GM21723 (cell line): Measurements from ENCODE around the gene POLL.

Source experiments
- ATAC-seq: cut with Tn5 transposase; IDR thresholded peaks from one replicate; pipeline ENCODE4 v1.9.1; 2021; ENCODE audit warnings: mild to moderate bottlenecking, moderate library complexity; ENCODE audit not compliant: unreplicated experiment

POLL gene

GRCh38 chr10:101561068-101561915 lies 26.8 kb downstream of the POLL start:
- no peak for ATAC-seq

- ATAC-seq = no peak
Observed at GRCh38 chr10:101560298-101561067, 27.6 kb downstream of the POLL start.

- no peak for ATAC-seq
Observed at GRCh38 chr10:101559596-101560297, 28.3 kb downstream of the POLL start.

DNA sequence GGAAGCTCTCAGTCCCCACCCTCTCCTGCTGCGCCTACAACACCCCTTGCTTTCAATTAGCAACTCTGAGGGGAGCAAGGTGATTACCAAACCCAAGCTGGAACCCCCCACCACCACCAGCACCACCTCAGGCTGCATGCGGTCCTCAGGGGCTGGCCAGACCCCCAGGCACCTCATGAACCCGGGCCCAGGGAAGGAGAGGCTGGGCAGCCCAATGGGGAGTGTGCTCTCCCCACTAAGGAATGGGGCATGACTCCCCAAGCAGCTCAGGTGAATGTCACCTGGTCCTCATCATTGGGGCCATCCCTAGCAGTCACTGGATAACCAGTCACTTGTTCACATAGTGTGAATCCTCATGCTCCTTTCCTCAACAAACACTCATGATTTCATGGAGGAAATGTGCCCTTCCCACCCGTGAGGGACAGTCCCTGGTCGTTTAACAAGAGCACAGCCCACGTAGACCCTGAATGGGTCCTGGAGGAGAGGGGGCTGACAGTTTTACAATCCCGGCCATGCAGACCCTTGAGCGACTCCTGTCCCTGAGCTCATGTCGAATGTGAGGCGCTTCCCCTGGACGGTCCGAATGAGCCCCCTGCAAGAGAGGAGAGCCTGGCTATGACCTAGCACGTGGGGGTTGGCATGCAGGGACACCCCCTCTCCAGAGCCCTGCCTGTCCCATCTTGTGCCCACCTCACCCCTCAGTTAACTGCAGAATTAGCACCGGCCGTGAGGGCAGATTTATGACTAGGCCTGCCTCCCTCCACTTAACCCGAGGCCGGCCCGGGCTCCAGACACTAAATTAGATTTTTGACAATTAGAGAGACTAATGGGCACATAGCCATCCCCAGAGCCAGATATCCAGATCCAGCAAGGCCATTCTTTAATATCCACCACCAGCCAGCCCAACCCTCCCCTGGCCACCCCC lies 29.1 kb downstream of the POLL start:
- no peak for ATAC-seq

- no peak for ATAC-seq
Observed at GRCh38 chr10:101558204-101558603, 29.9 kb downstream of the POLL start.

GRCh38 chr10:101557541-101557940 lies 30.5 kb downstream of the POLL start:
- no peak for ATAC-seq

DNA sequence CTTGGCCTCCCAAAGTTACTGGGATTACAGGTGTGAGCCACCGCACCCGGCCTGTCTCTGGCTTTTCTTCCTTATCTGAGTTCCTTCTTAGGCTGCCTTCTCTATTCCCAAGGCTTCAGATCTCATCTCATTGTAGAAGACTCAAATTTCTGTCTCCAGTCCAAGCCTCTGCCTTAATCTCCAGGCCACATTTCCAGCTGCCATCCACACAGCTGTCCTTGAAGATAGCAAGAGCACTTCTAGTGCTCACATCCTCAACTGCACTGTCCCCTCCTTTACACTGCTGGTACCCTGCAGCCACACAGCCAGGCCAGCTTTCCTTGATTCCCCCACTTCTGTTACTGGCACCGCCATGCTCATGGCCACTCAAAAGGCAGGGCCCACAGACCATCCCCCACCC lies 35.6 kb downstream of the POLL start:
- no peak for ATAC-seq

- no peak for ATAC-seq
Observed at GRCh38 chr10:101550965-101551364, 37.1 kb downstream of the POLL start.

DNA sequence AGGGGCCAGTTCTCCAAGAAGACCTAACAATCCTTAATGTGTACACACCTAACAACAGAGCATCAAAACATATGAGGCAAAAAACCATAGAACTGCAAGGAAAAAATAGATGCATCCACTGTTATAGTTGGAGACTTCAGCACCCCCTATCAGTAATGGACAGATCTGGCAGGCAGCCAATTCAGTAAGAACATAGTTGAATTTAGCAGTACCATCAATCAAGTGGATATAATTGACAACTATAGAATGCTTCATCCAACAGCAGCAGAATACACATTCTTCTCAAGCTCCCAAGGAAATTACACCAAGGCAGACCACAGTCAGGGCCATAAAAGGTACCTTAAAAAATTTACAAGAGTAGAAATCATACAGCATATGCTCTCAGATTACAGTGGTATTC lies 42.2 kb downstream of the POLL start:
- ATAC-seq = no peak

GRCh38 chr10:101538446-101538845 lies 49.6 kb downstream of the POLL start:
- no peak for ATAC-seq

DNA sequence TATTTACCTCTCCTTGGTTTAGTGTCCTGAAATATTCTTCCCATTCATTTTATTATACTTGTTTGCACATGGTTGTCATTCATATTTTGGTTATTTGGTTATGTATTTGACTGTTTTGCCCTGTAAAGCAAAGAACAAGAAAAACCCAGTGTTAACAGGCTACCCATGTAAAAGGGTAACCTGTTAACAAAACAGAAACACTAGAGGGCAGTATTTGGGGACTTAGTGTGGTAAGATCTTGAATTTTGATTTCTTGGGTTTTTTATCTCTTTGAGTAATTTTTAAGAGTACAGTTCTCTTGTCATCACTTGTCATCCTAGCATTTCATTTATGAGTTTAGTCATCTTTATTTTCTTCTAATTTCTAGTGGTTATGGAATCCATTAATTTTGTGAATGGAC lies 51.3 kb downstream of the POLL start:
- no peak for ATAC-seq

GRCh38 chr10:101535949-101536348 lies 52.1 kb downstream of the POLL start:
- no peak for ATAC-seq

DNA sequence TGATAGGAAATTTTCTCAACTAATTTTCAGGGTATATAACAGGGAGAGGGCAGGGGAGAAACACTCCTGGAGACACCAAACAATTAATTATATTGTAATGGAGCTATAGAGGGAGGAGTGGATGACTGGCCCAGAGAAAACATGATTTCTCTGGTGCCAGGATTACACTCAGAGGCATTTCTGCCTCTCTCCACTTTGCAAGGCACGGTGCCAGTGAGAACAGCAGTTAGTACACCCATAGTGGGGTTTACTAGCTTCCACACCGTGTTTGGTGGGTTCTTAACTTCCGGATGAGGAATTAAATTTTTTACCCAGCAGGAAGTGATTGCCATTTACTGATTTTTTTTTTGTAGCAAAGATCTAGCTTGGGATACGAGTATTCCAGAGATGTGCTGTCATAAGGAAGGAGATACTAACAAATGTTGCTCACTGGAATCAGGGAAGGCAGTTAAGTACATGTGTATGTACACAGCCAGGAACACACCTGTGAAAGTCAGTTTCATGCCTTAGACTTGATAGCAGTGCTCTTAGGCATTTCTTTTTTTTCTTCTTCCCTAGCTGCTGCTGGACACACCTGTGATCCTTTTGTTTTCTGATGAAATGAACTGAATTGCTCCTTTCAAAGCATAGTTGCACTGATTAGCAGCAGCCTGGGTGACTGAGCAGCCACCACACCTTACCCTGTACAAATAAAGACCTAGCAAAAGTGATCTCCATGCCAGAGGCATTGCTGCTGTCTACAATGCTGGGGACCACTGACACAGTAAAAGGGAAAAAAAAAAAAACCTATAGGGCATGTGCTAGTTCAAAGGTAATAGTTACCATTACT lies 58.1 kb downstream of the POLL start:
- ATAC-seq = no peak

GRCh38 chr10:101529207-101529606 lies 58.9 kb downstream of the POLL start:
- no peak for ATAC-seq
